ENCODE measurements around the gene IL15RA. TPM values are rescaled to one million over a fixed set of nuclear protein-coding genes. Genes with fewer than 3 reads are reported as not detected.
A peak's percentile ranks its signal among the peaks of the same experiment; 100 is the strongest.

Gene IL15RA
- total RNA-seq, 1 donor from 2014 or later, result 0.48 TPM

GRCh38 chr10:6014241-6014761, 37.0 kb upstream of the IL15RA start:
- no peak overlapping the region for H3K27ac Mint-ChIP-seq
- DNase-seq (ENCODE audit: low spot score, unreplicated experiment), result no peak
- H3K9me3 Mint-ChIP-seq (ENCODE audit: low read depth), result peaks cover 7% of the 10 kb centered on the region

GRCh38 chr10:6013413-6014192, 36.3 kb upstream of the IL15RA start:
- peaks cover 3% of the 10 kb centered on the region for H3K27me3 Mint-ChIP-seq
- DNase-seq (ENCODE audit: low spot score, unreplicated experiment), result no peak
- H3K4me1 Mint-ChIP-seq (ENCODE audit: low read depth), result peaks cover 2% of the 10 kb centered on the region
- H3K36me3 Mint-ChIP-seq (ENCODE audit: insufficient read depth), result peaks cover 2% of the 10 kb centered on the region
- TF ChIP-seq, protein P1, sequence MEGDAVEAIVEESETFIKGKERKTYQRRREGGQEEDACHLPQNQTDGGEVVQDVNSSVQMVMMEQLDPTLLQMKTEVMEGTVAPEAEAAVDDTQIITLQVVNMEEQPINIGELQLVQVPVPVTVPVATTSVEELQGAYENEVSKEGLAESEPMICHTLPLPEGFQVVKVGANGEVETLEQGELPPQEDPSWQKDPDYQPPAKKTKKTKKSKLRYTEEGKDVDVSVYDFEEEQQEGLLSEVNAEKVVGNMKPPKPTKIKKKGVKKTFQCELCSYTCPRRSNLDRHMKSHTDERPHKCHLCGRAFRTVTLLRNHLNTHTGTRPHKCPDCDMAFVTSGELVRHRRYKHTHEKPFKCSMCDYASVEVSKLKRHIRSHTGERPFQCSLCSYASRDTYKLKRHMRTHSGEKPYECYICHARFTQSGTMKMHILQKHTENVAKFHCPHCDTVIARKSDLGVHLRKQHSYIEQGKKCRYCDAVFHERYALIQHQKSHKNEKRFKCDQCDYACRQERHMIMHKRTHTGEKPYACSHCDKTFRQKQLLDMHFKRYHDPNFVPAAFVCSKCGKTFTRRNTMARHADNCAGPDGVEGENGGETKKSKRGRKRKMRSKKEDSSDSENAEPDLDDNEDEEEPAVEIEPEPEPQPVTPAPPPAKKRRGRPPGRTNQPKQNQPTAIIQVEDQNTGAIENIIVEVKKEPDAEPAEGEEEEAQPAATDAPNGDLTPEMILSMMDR (IDR thresholded peaks at IDR 0.05; ENCODE audit: unreplicated experiment), result no peak
- no peaks in the 10 kb centered on the region for H3K9me3 Mint-ChIP-seq (ENCODE audit: low read depth)
- no peak overlapping the region for H3K27ac Mint-ChIP-seq
- no peak overlapping the region for H3K4me3 Mint-ChIP-seq (ENCODE audit: low read depth)

More at GRCh38 chr10:6014241-6014761, 37.0 kb upstream of the IL15RA start:
- H3K4me3 Mint-ChIP-seq (ENCODE audit: low read depth), result no peak overlapping the region
- H3K27me3 Mint-ChIP-seq, result peaks cover 3% of the 10 kb centered on the region
- H3K36me3 Mint-ChIP-seq (ENCODE audit: insufficient read depth), result no peaks in the 10 kb centered on the region
- H3K4me1 Mint-ChIP-seq (ENCODE audit: low read depth), result peaks cover 2% of the 10 kb centered on the region
- TF ChIP-seq, protein P1 (IDR thresholded peaks at IDR 0.05; ENCODE audit: unreplicated experiment), result peak; percentile 67

DNA sequence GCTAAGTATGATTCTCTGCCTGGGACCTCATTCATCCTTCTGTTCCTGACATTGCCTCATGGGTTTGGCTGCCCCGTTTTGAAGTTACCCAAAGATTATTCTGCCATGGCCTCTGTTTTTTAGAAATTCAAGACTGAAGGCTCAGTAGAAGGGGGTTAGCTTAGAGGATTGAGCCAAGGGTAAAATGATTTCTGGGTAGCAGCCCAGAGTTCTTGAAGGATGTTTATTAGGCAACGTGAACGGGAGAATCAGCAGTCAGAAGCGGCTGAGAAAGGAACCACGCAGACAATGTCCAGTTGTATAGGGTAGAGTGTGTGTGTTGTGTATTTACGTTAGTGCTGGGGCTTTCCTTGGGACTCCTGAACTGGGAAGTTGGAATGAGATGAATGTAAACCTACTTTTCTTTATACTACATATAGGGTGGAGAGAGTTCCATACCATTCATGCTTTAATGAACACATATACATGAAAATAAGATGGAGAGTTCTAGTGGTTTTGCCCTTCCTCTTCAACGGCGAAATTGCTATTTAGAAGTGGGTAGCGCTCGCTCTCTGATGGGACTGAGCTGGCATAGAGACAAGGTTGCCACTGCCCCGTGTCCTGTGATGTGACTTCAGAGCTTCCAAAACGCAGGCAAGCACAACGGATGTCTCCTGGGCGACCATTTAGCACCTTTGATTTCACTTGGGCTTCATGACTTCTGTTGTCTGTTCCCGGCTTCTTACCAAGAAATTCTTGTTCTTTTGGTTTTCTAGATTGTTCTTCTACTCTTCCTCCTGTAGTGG, 35.0 kb upstream of the IL15RA start:
- TF ChIP-seq, protein P1 (IDR thresholded peaks at IDR 0.05; ENCODE audit: unreplicated experiment), result no peak
- Mint-ChIP-seq H3K36me3 (ENCODE audit: insufficient read depth) (peaks cover 2% of the 10 kb centered on the region), H3K27me3 (peaks cover 3% of the 10 kb centered on the region), H3K4me1 (ENCODE audit: low read depth) (peaks cover 2% of the 10 kb centered on the region), H3K4me3 (ENCODE audit: low read depth) (no peak overlapping the region), H3K27ac (no peak overlapping the region), H3K9me3 (ENCODE audit: low read depth) (peaks cover 4% of the 10 kb centered on the region)
- no peak for DNase-seq (ENCODE audit: low spot score, unreplicated experiment)

GRCh38 chr10:6011558-6011957, 34.2 kb upstream of the IL15RA start:
- no peak overlapping the region for H3K27ac Mint-ChIP-seq
- peaks cover 2% of the 10 kb centered on the region for H3K36me3 Mint-ChIP-seq (ENCODE audit: insufficient read depth)
- DNase-seq (ENCODE audit: low spot score, unreplicated experiment), result no peak
- TF ChIP-seq, protein P1 (IDR thresholded peaks at IDR 0.05; ENCODE audit: unreplicated experiment), result no peak
- H3K27me3 Mint-ChIP-seq, result peaks cover 3% of the 10 kb centered on the region
- H3K4me3 Mint-ChIP-seq (ENCODE audit: low read depth), result no peak overlapping the region
- peaks cover 2% of the 10 kb centered on the region for H3K4me1 Mint-ChIP-seq (ENCODE audit: low read depth)
- H3K9me3 Mint-ChIP-seq (ENCODE audit: low read depth), result peaks cover 10% of the 10 kb centered on the region

GRCh38 chr10:6010569-6010968, 33.2 kb upstream of the IL15RA start:
- H3K27ac Mint-ChIP-seq, result no peak overlapping the region
- H3K4me1 Mint-ChIP-seq (ENCODE audit: low read depth), result no peaks in the 10 kb centered on the region
- peaks cover 10% of the 10 kb centered on the region for H3K9me3 Mint-ChIP-seq (ENCODE audit: low read depth)
- H3K27me3 Mint-ChIP-seq, result peaks cover 5% of the 10 kb centered on the region
- no peak overlapping the region for H3K4me3 Mint-ChIP-seq (ENCODE audit: low read depth)
- H3K36me3 Mint-ChIP-seq (ENCODE audit: insufficient read depth), result peaks cover 2% of the 10 kb centered on the region
- TF ChIP-seq, protein P1 (IDR thresholded peaks at IDR 0.05; ENCODE audit: unreplicated experiment), result no peak
- DNase-seq (ENCODE audit: low spot score, unreplicated experiment), result no peak
